HG03196 (cell line): ENCODE data around the gene KRTAP10-10.
"Not testable (repeated sequence)": the region's sequence is repeated elsewhere in the genome, so short reads cannot be mapped to it uniquely, and the experiment has no call there.

Experiments used
- ATAC-seq: cut with Tn5 transposase; IDR thresholded peaks from one replicate; pipeline ENCODE4 v1.9.1; 2021; ENCODE audit not compliant: unreplicated experiment

The KRTAP10-10 gene

GRCh38 chr21:44623575-44623974 is 13.6 kb upstream of the KRTAP10-10 start:
- no peak for ATAC-seq

GRCh38 chr21:44625756-44626155 is 11.4 kb upstream of the KRTAP10-10 start:
- ATAC-seq, result no peak

GRCh38 chr21:44626262-44626661 is 10.9 kb upstream of the KRTAP10-10 start:
- ATAC-seq, result no peak

GRCh38 chr21:44626673-44627143 is 10.4 kb upstream of the KRTAP10-10 start, which contains the start of gene KRTAP10-9:
Gene KRTAP10-9 (plus strand): TSS chr21:44627093. CDS start chr21:44627172, 79 bp downstream.
- no peak for ATAC-seq

- not testable (repeated sequence) for ATAC-seq
Observed at GRCh38 chr21:44627181-44627822, 9.9 kb upstream of the KRTAP10-10 start.

GRCh38 chr21:44627831-44628233 is 9.3 kb upstream of the KRTAP10-10 start:
- ATAC-seq, result not testable (repeated sequence)

GRCh38 chr21:44628707-44629391 is 8.3 kb upstream of the KRTAP10-10 start:
- ATAC-seq, result no peak

- no peak for ATAC-seq
Observed at GRCh38 chr21:44630440-44630839, 6.7 kb upstream of the KRTAP10-10 start.

GRCh38 chr21:44632067-44632466 is 5.1 kb upstream of the KRTAP10-10 start:
- ATAC-seq, result no peak

GRCh38 chr21:44636209-44637017 is 743 bp upstream of the KRTAP10-10 start:
- ATAC-seq, result no peak

GRCh38 chr21:44637851-44638348 is 744 bp downstream of the KRTAP10-10 start:
- ATAC-seq, result not testable (repeated sequence)

- ATAC-seq, result not testable (repeated sequence)
Observed at GRCh38 chr21:44638506-44639330, 1.6 kb downstream of the KRTAP10-10 start.

GRCh38 chr21:44639331-44639655 is 2.1 kb downstream of the KRTAP10-10 start:
- ATAC-seq, result no peak

GRCh38 chr21:44640761-44641160 is 3.6 kb downstream of the KRTAP10-10 start:
- no peak for ATAC-seq

GRCh38 chr21:44643741-44644310 is 6.7 kb downstream of the KRTAP10-10 start:
- no peak for ATAC-seq

- no peak for ATAC-seq
Observed at GRCh38 chr21:44644878-44645277, 7.7 kb downstream of the KRTAP10-10 start.

- ATAC-seq, result not testable (repeated sequence)
Observed at GRCh38 chr21:44646366-44647221, 9.4 kb downstream of the KRTAP10-10 start, which contains the start of gene KRTAP10-11. Gene KRTAP10-11 (plus strand): TSS chr21:44646414. CDS start chr21:44646459, 45 bp downstream.

- ATAC-seq, result no peak
Observed at GRCh38 chr21:44647222-44647552, 10.0 kb downstream of the KRTAP10-10 start.

GRCh38 chr21:44648557-44649311 is 11.6 kb downstream of the KRTAP10-10 start:
- ATAC-seq, result no peak
